K562 (cell line): ENCODE measurements around the gene KIF5A. TPM values are rescaled to one million over a fixed set of nuclear protein-coding genes. Genes with fewer than 3 reads are reported as not detected.

ENCODE experiments used
- CBX1 ChIP-seq: sonication (generic); IDR thresholded peaks from 2 replicates; pipeline ENCODE4 v1.6.1; 2016; ENCODE audit warnings: antibody characterized with exemption, low read depth, mild to moderate bottlenecking
- FIP1L1 ChIP-seq: fragments of 200-400 bp; formaldehyde crosslinking; IDR thresholded peaks from 2 replicates; pipeline ENCODE4 v1.6.1; 2018; ENCODE audit warnings: mild to moderate bottlenecking, low read depth, low read length; ENCODE audit not compliant: poor library complexity, severe bottlenecking
- FOXP1 ChIP-seq: sonication (generic); formaldehyde crosslinking; IDR thresholded peaks from 2 replicates; pipeline ENCODE4 v1.8.0; 2022; ENCODE audit warnings: mild to moderate bottlenecking, missing genetic modification reagents
- GABPA ChIP-seq: fragments of 200-800 bp; sonication (Bioruptor generic); conservative IDR thresholded peaks from 2 replicates; pipeline ENCODE4 v1.6.1; 2016; ENCODE audit warnings: low read depth, missing genetic modification characterization, missing compliant biosample characterization
- GATAD2B ChIP-seq: fragments of 450-650 bp; IDR thresholded peaks from 2 replicates; pipeline ENCODE4 v1.6.1; 2017; ENCODE audit warnings: mild to moderate bottlenecking, borderline replicate concordance
- HNRNPH1 ChIP-seq: fragments of 200-400 bp; formaldehyde crosslinking; optimal IDR thresholded peaks from 2 replicates; pipeline ENCODE3; 2017; ENCODE audit warnings: low read depth, mild to moderate bottlenecking, low read length, moderate library complexity
- KDM5B ChIP-seq: fragments of 200-600 bp; sonication (generic); IDR thresholded peaks from 2 replicates; pipeline ENCODE4 v1.6.1; 2012; ENCODE audit warnings: low read depth, mild to moderate bottlenecking, moderate library complexity, low read length, control low read depth, inconsistent platforms; ENCODE audit not compliant: insufficient replicate concordance
- MXD1 ChIP-seq: fragments of 250-450 bp; sonication (Bioruptor Pico); IDR thresholded peaks from 2 replicates; pipeline ENCODE4 v1.8.0; 2021; ENCODE audit warnings: borderline replicate concordance, mild to moderate bottlenecking, moderate library complexity; ENCODE audit not compliant: poor library complexity, severe bottlenecking
- MYC ChIP-seq, 2 experiments: fragments of 250-450 bp in 1 of 2; sonication (Bioruptor Pico) in 1 of 2; IDR thresholded peaks; 2 replicates each; pipeline versions ENCODE4 v1.5.1 to v1.6.1; 2012 to 2021; ENCODE audit warnings: low read depth in 2 of 2, borderline replicate concordance in 1 of 2, improper control_type of control experiment in 1 of 2, low read length in 1 of 2, mild to moderate bottlenecking in 1 of 2, moderate library complexity in 1 of 2
- NELFE ChIP-seq: IDR thresholded peaks from 2 replicates; pipeline ENCODE4 v1.6.1; 2011; ENCODE audit warnings: mild to moderate bottlenecking; ENCODE audit not compliant: insufficient read depth, insufficient read length
- NFIC ChIP-seq: fragments of 450-650 bp; IDR thresholded peaks from 2 replicates; pipeline ENCODE4 v1.6.1; 2017; ENCODE audit warnings: mild to moderate bottlenecking, inconsistent platforms
- NRF1 ChIP-seq, 2 experiments: fragments of 450-650 bp; IDR thresholded peaks in 1 of 2; conservative IDR thresholded peaks in 1 of 2; 2 replicates each; pipeline ENCODE4 v1.6.1; 2014; ENCODE audit warnings: mild to moderate bottlenecking in 2 of 2
- POLR2A ChIP-seq: fragments of 450-650 bp; conservative IDR thresholded peaks from 2 replicates; pipeline ENCODE4 v1.6.1; 2016
- POLR2B ChIP-seq: fragments of 450-650 bp; IDR thresholded peaks from 2 replicates; pipeline ENCODE4 v1.6.1; 2018; ENCODE audit warnings: low read depth; ENCODE audit not compliant: partially characterized antibody
- SMAD4 ChIP-seq: fragments of 250-450 bp; sonication (Bioruptor Pico); conservative IDR thresholded peaks from 2 replicates; pipeline ENCODE4 v1.8.0; 2021; ENCODE audit warnings: inconsistent platforms, mild to moderate bottlenecking, moderate library complexity
- THRA ChIP-seq: fragments of 450-650 bp; IDR thresholded peaks from 2 replicates; pipeline ENCODE4 v1.6.1; 2017; ENCODE audit warnings: mild to moderate bottlenecking, moderate library complexity
- TOE1 ChIP-seq, 2 experiments: fragments of 450-650 bp in 1 of 2; sonication (generic) in 1 of 2; formaldehyde crosslinking in 1 of 2; IDR thresholded peaks; 2 replicates each; pipeline versions ENCODE4 v1.7.1 to v1.8.0; 2016 to 2022; ENCODE audit warnings: borderline replicate concordance in 2 of 2, mild to moderate bottlenecking in 2 of 2, antibody characterized with exemption in 1 of 2, inconsistent platforms in 1 of 2, low read depth in 1 of 2, missing genetic modification reagents in 1 of 2, moderate library complexity in 1 of 2
- YY1 ChIP-seq, 3 experiments: IDR thresholded peaks; 2 replicates each; pipeline ENCODE4 v1.6.1; 2011; ENCODE audit warnings: low read length in 2 of 3, mild to moderate bottlenecking in 2 of 3, moderate library complexity in 2 of 3, borderline replicate concordance in 1 of 3, control low read depth in 1 of 3, low read depth in 1 of 3; ENCODE audit not compliant: insufficient read depth in 3 of 3, insufficient replicate concordance in 2 of 3, control insufficient read depth in 1 of 3, insufficient read length in 1 of 3; ENCODE audit errors: extremely low read depth in 1 of 3
- ZFPM2 ChIP-seq: fragments of 250-450 bp; sonication (Bioruptor Pico); IDR thresholded peaks from 2 replicates; pipeline ENCODE4 v1.5.1; 2022; ENCODE audit warnings: mild to moderate bottlenecking
- ZFX ChIP-seq: sonication (generic); formaldehyde crosslinking; IDR thresholded peaks from 2 replicates; pipeline ENCODE4 v1.8.0; 2022; ENCODE audit warnings: mild to moderate bottlenecking, missing genetic modification reagents, moderate library complexity
- ZKSCAN1 ChIP-seq: fragments of 150-350 bp; IDR thresholded peaks from 2 replicates; pipeline ENCODE4 v1.6.1; 2016; ENCODE audit warnings: low read depth, low read length
- ZNF263 ChIP-seq: sonication (generic); formaldehyde crosslinking; IDR thresholded peaks from 2 replicates; pipeline ENCODE4 v1.8.0; 2022; ENCODE audit warnings: mild to moderate bottlenecking, missing genetic modification reagents, borderline replicate concordance
- ZNF316 ChIP-seq: fragments of 450-650 bp; IDR thresholded peaks from 2 replicates; pipeline ENCODE4 v1.6.1; 2016
- ZNF655 ChIP-seq: fragments of 250-450 bp; sonication (Bioruptor Pico); IDR thresholded peaks from 2 replicates; pipeline ENCODE4 v1.5.0; 2021
- polyA plus RNA-seq, 8 experiments: library from polyadenylated mRNA; depleted of rRNA in 4 of 8; stranded (reverse) in 5 of 8; unstranded in 3 of 8; fragments of >200 nt; fragmentation: Nextera tagmentation in 2 of 8; fragmentation: Illumina TruSeq in 1 of 8; extraction: Ambion mirVana in 2 of 8; extraction: Trizol in 1 of 8; gene quantifications; 2 replicates each; pipeline versions ENCODE4 v1.2.1 to v1.2.3, GENCODE V29; 2011 to 2014; ENCODE audit warnings: inconsistent platforms in 1 of 8, missing spikeins in 1 of 8
- total RNA-seq, 7 experiments: library from RNA; depleted of rRNA in 6 of 7; stranded (reverse); fragments of >200 nt in 6 of 7; fragmentation: Illumina TruSeq in 2 of 7; extraction: Trizol in 2 of 7; gene quantifications; 2 replicates each; pipeline versions ENCODE4 v1.2.1 to v1.2.3, GENCODE V29; 2011 to 2021; ENCODE audit warnings: low replicate concordance in 1 of 7

The KIF5A gene
- total and polyA plus RNA-seq, 9 of the 15 experiments (the other 6 are each of a cell fraction or from before 2014, with no cell fraction given), result 3.4 to 17.7 (median 8.0) TPM

- TF ChIP-seq ZKSCAN1, result no peak
- TF ChIP-seq NRF1 (conservative IDR thresholded peaks at IDR 0.05 in 1 of 2, IDR thresholded peaks at IDR 0.05 in 1 of 2), result peak; percentile 64 to 66
- no peak for TF ChIP-seq SMAD4
- TF ChIP-seq POLR2B, result peak; percentile 81
- TF ChIP-seq CBX1, result no peak
- TF ChIP-seq ZNF655 (CRISPR knock-in tag), result no peak
- 0 out of 2 replicates have a peak, but pooled peaks have one; percentile 57 for TF ChIP-seq FOXP1 (CRISPR knock-in tag)
- TF ChIP-seq THRA, result no peak
- no peak for TF ChIP-seq ZFPM2 (CRISPR knock-in tag)
- TF ChIP-seq NELFE, result peak; percentile 26
- TF ChIP-seq GABPA, result peak; percentile 60; the same call in 1 of the 2 replicates
- TF ChIP-seq NFIC, result 0 out of 2 replicates have a peak, but pooled peaks have one; percentile 14
- no peak for TF ChIP-seq HNRNPH1
- TF ChIP-seq FIP1L1, result peak; percentile 35
- TF ChIP-seq MYC (IDR thresholded peaks at IDR 0.05; ENCODE audit: low read depth, low read length), result peak; percentile 73
- TF ChIP-seq MYC (CRISPR knock-in tag; IDR thresholded peaks at IDR 0.05; ENCODE audit: borderline replicate concordance, low read depth), result no peak
- TF ChIP-seq ZNF316, result no peak
- 0 out of 2 replicates have a peak, but pooled peaks have one; percentile 46 for TF ChIP-seq TOE1 (IDR thresholded peaks at IDR 0.05; ENCODE audit: borderline replicate concordance)
- TF ChIP-seq TOE1 (CRISPR knock-in tag; IDR thresholded peaks at IDR 0.05; ENCODE audit: borderline replicate concordance, low read depth), result no peak
- TF ChIP-seq YY1 (IDR thresholded peaks at IDR 0.05; ENCODE audit: borderline replicate concordance in 1 of 3, control insufficient read depth in 1 of 3, extremely low read depth in 1 of 3, insufficient read depth in 3 of 3, insufficient read length in 1 of 3, insufficient replicate concordance in 2 of 3, low read depth in 1 of 3, low read length in 2 of 3), result peak in 2 of 3 experiments; percentile 30 to 40
- TF ChIP-seq MXD1, result no peak
- TF ChIP-seq GATAD2B, result no peak
- 0 out of 2 replicates have a peak, but pooled peaks have one; percentile 37 for TF ChIP-seq ZNF263
- TF ChIP-seq POLR2A, result peak; percentile 85
- TF ChIP-seq ZFX, result peak; percentile 94
- TF ChIP-seq KDM5B, result peak; percentile 62
Observed at GRCh38 chr12:57611108-57611826, 61.4 kb downstream of the KIF5A start, which contains the start of gene ARHGEF25 (continued).
